CD4-positive, alpha-beta T cell treated with Interferon gamma for 1 hour (primary cell): ENCODE data around the gene BEAN1.

Source experiments
- DNase-seq: peaks from one replicate; pipeline ENCODE4 v3.0.0-alpha.2; 2020

Gene BEAN1

DNA sequence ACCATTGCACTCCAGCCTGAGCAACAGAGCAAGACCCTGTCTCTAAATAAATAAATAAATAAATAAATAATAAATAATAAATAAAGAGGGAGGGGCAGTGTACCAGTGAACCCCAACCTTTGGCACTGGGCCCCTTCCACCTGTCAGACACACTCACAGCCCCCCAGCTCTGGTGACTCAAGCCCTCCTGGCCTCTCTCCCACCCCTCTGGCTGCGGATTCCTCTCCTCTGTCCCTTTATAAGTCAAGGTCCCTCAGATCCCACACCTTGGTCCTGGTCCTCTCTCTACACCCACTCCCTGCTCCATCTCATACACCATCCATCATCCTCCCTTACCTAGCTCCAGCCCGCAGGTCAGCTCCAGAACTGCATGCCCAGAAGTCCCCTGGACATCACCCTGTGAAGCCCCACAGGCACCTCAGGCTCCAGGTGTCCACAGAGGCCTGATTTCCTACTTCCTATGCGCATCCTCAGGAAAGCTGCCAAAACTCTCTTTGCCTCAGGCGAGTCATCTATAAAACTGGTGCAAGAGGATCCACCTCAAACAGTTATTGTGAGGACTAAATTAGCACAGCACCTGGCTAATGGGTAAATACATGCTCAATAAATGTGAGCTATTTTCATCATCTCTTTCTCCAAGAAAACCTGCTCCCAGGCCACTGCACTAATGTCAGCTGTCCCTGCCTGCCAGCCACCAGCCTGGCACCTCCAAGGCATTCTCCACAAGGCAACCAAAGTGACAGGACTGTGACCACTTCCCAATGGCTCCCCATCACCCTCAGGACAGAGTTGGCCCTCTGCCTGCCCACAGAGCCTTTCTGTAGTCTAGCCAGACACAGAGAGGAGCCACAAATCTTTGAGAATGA is 46.8 kb downstream of the BEAN1 start:
- DNase-seq = no peak

DNA sequence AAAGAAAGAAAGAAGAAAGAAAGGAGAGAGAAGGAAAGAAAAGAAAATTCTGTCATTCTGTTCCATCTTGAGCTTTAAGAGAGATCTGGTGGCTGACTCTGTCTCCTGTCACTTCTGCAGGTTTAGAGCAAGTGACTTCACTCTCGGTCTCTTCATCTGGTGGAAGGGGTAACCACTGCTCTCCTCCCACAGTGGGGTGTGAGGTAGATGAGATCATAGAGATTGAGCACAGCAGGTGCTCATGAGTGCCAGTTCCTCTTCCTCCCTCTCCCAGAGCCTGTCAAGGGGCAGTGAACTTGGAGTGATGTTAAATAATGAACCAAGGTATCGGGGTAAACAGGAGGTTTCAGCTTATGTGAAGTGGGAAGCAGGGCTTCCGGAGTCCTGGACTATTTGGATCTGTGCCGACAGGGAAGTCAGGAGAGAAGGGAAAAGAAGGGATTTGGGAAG is 47.7 kb downstream of the BEAN1 start:
- DNase-seq = peak; percentile 65

DNA sequence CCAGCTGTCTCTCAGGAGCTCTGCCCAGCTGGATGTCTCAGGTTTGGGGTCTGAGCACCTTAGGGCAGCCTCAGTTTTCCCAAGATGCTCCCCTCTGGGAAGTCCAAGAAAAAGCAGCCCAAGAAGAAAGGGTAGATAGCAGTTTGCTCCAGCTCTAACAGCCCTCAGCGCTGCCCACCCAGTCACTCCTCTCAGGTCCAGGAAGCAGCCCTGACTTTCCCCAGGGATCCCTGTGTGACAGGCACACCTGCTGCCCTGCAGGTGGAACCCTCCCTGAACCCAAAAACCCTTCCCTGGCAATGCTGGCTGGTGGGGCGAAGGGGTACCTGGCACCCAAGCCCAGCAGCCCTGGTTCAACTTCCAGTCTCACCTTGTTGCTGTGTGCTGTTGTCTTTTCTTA is 48.1 kb downstream of the BEAN1 start:
- DNase-seq = no peak

DNA sequence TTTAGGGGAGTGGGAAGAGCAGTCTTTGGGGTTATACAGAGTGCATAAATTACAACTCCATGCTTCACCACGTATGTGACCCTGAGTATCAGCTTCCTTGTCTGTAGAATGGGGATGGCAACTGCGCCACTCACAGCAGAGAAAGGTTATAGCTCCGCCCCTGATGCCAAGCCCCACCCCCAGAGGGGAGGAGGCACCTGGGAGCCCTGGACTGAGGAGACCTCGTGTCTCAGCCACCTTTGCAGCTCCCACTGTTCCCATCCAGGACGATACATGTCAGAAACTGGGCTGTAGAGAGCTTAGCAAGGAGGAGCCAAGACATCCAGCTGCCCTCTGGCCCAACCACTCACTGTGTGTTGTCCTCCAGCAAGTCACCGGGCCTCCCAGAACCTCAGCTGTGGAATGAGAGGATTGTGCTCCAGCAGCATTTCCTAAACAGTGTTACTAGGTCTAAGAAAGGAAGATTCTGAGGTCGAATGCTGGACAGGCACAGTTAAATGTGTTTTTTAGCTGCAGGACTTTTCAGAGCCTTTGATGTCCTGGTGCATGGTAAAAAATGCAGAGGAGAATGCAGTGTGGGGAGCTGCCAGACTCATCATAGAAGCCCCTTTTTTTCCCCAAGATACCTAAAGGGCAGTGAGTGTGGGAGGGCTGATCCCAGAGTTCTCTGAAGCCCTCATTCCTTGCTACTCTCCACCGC is 49.4 kb downstream of the BEAN1 start:
- DNase-seq = peak; percentile 29

DNA sequence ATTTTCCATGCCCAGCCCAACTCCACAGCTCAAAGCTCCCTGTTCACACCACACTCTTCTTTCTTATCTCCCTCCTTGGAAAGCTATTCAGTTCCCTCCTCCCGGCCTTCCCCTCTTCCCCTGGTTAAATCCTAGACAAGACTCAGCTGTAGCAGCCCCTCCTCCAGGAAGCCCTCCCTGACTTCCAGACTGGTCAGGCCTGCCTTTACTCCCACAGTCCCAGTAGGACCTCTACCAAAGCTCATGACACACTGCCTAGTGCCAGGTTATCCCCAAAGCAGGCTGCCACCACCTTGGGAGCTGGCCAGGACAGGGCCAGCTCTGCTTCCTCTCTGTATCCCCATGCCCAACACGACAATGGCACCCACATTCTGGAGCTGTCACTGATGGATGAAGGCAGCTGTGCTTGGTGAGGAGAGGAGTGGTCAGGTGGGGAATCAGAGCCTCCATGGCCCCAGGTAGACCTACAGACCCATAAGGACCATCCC is 50.0 kb downstream of the BEAN1 start:
- DNase-seq = no peak

DNA sequence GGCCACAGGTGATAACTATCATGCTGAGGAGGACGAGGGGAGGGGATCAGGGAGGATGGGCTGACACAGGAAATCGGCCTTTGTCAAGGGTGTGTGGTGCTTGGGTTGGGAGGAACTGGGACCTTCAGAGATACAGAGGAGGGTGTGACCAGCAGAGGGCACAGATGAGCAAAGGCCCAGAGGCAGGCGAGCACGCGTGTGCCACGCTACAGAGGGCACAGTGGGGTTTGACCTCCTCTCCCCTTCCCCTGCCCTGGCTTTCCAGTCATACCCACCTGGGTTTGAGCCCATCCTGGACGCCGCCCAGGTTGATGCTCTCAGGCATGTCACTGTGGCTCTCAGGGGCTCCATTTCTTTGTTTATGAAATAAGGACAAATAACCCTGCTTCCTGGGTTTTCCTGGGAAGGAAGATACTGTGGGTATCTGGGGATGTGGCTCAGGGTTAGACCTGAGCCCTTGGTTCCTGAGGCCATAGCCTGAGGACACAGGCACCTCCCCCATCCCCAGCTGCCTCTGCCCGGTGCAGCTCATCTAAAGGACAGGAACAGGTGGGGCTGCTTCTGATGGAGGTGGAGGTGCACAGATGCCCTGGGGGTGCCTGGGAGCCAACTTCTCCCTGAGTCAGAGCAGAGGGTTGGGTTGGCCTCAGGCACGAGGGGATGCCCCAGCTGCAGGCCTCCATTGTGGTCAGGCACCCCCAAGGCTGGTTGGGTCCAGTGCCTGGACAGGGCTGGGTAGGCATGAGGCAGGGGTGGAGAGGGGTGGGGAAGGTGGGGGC is 51.8 kb downstream of the BEAN1 start:
- peak; percentile 75 for DNase-seq

DNA sequence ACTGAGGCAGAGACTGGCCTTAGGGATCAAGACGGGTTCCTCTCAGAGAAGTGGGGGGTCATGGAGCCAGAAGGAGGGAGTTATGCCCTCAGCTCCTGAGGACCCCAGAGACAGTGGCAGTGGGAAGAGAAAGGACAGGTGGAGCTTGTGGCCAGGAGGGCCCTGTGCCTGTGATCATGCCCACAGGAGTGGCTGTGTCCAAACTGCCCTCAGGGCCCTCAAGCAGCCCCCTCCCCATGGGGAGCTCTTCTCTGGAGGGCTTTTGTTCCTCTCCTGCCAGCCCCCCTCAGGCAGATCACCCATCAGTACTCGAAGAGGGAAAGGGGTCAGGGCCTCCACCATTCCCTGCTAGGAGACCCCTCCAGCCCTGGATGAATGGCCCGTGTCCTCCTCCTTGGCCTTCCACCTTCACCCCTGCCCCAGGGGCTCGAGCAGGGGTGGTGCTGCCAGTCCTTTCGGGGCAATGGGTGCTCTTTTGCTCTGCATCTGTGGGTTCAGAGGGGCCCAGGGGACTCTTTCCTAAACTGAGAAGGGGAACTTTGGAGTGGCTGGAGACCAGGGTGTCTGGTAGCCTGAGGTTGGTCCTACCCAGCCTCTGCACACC is 52.7 kb downstream of the BEAN1 start:
- DNase-seq = no peak

DNA sequence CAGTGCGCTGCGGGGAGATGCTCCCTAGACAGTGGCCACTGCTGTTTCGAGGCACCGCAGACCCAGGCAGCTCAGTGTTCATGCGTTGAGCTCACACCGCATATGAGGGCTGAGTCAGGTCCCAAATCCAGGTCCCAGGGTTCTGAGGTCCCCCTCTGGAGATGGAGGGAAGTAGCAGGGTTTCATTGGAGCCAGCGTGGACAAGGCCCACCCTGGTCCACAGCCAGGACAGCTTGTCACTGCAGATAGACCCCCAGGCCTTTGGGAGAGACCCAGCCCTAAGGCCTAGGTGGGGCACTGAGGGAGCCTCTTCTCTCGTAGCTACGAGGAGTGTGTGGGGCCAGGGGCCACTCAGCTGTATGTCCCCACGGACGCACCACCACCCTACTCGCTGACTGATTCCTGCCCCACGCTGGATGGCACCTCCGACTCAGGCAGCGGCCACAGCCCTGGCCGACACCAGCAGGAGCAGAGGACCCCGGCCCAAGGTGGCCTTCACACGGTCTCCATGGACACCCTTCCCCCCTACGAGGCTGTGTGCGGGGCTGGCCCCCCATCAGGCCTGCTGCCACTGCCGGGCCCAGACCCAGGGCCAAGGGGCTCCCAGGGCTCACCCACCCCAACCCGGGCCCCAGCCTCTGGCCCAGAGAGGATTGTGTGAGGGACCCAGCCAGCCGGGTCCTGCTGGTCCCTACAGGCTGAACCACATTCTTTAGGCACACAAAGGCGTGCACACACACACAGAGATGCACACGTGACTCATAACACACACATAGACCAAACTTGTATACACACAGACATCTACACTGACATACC is 53.4 kb downstream of the BEAN1 start:
- DNase-seq = no peak

DNA sequence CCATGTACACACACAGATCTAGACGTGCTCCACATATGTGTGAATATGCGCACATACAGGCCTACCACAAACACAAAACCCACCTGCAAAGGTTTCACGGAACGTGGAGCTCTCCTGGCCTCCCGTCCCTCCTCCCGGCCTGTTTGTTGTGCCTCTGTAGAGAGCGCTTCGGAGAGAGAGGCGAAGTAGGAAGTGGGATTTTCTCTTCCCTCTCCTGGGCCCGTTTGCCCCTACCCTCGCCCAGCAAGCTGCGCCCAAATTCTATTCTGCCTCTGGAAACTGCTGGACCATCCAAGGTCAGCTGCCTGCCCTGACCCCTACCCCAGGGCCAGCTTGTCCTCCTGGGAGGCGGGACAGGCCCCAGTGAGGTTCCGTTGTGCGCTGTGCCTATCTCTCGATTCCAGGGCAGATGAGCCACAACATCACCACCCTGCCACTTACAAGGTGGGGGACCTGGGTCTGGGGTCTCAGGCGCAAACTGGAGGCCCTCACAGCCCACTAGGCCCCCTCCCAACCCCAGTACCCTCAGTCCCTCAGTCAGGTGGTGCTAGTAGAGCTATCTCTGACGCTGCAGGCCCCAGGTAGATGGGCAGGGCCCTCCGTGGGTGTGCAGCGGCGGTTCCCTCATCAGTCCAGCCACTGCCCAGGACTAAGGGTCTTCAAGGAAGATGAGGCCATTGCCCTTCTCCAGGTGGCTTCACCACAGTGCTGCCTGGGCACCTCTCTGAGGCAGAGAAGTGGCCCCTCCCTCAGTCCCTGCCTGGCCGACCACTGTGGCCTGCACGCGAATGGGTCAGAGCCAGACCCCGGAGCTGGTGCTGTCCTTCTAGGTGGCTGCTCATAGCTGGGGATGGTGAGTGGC is 54.2 kb downstream of the BEAN1 start:
- DNase-seq = no peak

DNA sequence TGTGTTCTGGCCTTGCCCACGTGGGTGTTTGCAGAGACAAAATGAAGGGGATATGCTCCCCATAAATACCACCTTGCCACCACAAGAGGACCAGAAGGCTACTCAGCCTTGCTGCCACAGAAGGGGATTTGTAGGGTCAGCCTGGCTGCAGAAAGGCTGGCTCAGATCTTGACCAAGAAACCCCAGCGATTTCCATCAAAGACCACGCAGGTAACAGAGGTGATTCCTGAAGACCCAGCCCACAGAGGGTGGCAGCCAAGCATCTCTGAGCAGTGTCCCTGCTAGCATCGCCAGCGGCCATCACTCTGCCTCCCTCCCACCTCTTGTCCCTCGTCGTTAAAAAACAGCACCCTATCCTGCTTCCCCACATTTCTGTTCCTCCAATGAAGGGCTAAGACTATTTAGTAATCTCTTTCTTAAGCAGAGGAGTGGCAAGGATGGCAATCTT is 54.9 kb downstream of the BEAN1 start:
- DNase-seq = no peak

DNA sequence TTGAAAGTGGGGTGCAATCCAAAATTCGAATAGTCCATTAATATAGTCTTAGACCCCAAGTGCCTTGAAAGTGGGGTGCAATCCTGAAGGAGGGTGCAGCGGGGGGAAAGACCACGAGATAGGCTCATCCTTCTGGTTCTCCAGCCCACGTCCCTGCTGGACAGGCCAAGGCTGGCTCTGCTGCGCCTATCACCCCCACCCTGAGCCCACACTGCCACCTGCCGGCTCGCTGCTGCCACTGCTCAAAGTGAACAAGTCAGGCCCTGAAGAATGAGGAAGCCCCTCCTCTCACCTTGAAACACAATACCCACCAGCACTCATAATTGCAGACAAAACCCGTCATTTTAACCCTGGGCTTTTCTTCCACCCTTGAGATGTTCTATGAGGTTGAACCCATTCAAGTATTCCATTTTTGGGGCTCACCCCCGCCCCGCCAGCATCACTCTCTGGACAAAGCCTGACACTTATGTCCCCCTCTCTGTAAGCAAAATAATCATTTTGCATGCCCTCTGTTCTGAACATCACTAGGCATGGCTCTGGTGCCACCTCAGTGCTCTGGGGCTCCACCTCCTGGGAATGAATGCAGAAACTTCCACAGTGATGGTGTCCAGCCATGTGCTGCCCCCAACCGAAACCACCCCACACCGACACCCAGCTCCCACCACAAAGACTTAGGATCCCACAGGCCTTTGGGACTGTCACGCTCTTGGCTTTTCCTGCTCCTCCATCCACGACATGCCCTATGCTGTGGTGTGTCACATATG is 56.8 kb downstream of the BEAN1 start:
- DNase-seq = peak; percentile 70

DNA sequence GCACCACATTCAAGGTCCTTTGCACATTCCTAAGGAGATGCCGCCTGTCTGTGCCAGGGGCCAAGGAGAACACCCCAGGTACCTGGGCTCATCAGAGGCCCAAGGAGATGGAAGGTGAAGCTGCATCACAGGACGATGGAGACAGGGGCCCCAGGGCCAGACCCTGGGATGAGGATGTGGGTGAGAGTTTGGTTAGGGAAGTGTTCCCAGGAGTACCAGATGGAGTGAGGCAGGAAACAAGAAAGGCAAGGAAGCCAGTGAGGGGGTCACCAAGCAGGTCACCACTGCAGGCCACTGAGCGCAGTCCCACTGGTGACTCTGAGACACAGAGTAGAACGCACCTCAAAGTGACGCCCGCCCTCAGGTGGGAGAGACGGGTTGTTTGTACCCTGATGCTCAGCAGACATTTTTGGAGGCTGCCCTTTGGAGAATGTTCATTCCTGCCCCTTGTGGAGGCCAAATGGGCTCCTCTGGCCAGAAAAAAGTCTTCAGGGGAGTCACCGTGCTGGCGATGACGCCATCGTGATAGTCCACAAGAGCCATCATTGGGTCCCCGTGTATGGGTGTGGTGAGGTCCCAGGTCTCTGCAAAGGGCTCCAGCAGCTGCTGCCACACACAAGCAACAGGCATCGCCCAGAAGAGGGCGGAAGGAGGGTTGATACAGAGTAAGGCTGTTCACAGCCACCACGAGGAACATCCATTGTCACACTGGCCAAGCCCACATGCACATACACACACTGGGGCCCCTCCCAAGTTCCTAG is 57.5 kb downstream of the BEAN1 start:
- no peak for DNase-seq

DNA sequence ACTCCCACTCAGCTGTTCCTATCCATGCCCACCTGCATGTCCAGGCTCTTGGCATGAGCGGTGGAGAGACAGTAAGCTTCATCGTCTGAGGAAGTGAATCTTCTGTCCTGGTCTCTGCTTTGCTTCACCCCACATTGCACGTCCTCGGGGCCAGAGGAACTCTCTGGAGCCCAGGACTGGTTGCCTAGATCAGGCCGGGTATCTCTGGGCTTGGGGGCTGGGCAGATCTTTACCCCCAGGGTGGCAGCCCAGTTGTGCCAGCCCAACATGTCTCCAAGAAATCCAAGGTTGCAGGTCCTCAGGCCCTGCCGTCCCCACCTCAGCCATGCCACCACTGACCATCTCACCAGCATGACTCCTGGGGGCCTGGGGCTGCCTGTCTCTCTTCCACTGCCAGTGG is 58.3 kb downstream of the BEAN1 start:
- no peak for DNase-seq

DNA sequence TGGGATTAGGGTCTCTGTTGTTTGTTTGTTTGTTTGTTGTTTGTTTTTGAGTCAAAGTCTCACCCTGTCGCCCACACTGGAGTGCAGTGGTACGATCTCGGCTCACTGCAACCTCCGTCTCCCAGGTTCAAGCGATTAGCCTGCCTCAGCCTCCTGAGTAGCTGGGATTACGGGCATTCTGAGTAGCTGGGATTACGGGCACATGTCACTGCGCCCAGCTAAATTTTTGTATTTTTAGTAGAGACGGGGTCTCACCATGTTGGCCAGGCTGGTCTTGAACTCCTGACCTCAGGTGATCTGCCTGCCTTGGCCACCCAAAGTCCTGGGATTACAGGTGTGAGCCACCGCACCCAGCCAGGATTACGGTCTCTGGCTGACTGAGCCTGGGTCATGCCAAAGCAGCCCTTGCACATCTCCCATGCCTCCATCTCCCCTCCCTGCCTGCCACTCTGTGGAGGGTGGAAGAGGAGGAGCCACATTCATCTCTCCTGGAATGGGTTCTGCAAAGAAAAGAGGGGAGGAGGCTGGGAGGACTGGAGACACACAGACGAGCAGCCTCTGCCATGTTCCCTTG is 59.2 kb downstream of the BEAN1 start:
- no peak for DNase-seq

DNA sequence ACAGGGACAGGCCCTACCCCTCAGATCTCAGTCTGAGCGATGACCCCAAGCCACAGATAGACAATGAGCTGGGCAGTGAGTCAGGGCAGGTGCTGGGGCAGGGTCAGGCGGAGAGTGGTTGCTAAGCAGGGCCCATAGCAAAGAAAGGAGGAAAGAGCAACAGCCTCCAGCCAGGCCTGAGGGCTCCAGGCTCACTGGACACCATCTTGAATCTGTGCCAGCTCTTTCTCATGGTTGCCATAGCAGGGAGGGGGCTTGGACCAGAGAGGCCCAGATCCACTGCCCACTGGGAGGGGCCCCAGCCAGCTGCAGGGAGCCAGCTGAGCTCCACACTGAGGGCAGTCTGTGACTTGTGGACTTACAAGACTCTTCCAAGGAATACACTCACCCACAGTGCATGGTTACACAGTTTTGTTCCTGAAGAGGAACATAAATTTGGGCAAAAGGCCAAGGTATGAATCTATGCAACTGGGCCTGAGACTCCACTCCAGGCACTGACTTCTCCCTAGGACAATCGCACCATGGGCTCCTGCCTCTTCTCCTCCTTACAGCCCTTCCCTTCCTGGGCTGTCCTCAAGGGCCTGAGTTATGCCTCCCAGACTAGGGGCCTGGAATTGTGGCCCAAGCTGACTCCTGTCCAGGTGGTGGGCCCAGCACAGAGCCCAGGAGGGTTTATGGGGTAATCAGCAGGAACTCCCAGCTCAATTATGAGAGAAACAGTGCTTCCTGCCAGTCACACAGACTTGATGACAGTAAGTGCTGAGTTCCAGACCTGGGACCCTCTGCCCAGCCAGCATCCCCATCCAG is 59.9 kb downstream of the BEAN1 start:
- DNase-seq = no peak

DNA sequence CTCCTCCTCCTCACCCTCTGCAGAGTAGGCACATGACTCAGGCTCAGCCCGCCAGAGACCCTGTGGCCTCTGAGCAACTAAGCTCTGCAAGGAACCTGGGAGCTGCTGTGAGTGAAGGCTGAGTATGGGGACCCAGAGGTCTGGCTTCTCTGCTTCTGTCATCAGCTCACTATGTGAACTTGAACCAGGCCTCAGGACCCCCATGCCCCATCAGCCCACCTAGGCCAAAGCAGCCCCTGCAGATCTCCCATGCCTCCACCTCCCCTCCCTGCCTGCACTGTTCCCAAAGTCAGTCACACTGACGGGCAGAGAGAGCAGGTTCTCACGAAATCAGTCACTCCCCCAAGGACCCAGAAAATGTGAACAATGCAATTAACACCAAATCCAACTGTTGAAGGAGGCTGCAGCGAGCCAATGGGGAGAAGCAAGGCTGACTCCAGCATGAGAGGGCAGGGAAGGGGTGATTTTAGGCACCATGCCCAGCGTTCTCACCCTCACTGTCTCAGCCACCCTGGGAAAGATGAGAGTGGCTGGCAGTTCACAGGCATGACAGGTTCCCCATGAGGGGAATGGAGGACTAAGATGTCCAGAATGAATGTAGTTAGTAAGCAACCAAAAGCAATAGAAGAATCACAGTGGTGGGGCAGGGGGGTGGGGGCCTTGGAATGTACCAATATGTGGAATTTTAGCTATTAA is 60.6 kb downstream of the BEAN1 start:
- no peak for DNase-seq

DNA sequence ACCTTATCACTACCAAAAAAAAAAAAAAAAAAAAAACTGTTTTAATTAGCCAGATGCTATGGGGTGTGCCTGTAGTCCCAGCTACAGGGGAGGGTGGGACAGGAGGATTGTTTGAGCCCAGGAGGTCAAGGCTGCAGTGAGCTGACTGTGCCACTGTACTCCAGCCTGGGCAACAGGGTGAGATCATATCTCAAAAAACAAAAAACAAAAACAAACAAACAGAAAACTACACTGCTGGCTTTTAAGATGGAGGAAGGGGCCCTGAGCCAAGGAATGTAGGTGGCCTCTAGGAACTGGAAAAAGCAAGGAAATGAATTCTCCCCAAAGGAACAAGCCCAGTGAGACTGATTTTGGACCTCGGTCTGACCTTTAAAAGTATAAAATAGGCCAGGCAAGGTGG is 61.4 kb downstream of the BEAN1 start:
- DNase-seq = no peak
